Panc1 (cell line): ENCODE measurements around the gene DLGAP1.

ENCODE experiments used
- POLR2AphosphoS5 ChIP-seq: IDR thresholded peaks from 2 replicates; pipeline ENCODE4 v1.6.1; 2012; ENCODE audit warnings: mild to moderate bottlenecking, low read depth, low read length, moderate library complexity
- SIN3A ChIP-seq: IDR thresholded peaks from 2 replicates; pipeline ENCODE4 v1.6.1; 2012; ENCODE audit warnings: low read depth, mild to moderate bottlenecking, low read length, moderate library complexity, borderline replicate concordance; ENCODE audit not compliant: insufficient read depth
- TCF7L2 ChIP-seq: IDR thresholded peaks from 2 replicates; pipeline ENCODE4 v1.6.1; 2011; ENCODE audit warnings: mild to moderate bottlenecking, low read depth, low read length, inconsistent platforms
- TF ChIP-seq, protein P1 (sequence below): fragments of 450-650 bp; IDR thresholded peaks from 2 replicates; pipeline ENCODE4 v1.5.1; 2017; ENCODE audit warnings: mild to moderate bottlenecking
- TF ChIP-seq, protein P2 (sequence below), 2 experiments: IDR thresholded peaks; 2 replicates each; pipeline ENCODE4 v1.6.1; 2011 to 2012; ENCODE audit warnings: low read depth in 2 of 2, control low read depth in 1 of 2, low read length in 1 of 2, mild to moderate bottlenecking in 1 of 2, moderate library complexity in 1 of 2; ENCODE audit not compliant: insufficient read depth in 1 of 2

DNA sequence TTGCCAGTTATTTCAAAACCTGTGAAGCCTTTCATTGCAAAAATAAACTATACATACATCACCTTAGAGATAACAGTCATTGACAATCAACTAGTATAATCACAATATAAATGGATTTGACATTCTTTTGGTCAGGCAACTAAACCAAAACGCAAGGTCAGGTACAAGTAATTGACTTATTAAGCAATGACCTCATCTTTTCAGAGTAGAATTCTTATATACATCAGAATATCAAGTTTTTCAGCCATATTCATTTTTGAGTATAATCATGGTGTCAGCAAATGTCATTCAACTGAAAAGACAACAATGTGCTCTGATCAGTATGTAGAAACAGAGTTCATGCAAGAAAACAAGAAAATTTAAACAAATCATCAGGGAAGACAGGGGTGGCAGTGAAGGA is 796.6 kb downstream of the DLGAP1 start:
- TF ChIP-seq, protein P1, sequence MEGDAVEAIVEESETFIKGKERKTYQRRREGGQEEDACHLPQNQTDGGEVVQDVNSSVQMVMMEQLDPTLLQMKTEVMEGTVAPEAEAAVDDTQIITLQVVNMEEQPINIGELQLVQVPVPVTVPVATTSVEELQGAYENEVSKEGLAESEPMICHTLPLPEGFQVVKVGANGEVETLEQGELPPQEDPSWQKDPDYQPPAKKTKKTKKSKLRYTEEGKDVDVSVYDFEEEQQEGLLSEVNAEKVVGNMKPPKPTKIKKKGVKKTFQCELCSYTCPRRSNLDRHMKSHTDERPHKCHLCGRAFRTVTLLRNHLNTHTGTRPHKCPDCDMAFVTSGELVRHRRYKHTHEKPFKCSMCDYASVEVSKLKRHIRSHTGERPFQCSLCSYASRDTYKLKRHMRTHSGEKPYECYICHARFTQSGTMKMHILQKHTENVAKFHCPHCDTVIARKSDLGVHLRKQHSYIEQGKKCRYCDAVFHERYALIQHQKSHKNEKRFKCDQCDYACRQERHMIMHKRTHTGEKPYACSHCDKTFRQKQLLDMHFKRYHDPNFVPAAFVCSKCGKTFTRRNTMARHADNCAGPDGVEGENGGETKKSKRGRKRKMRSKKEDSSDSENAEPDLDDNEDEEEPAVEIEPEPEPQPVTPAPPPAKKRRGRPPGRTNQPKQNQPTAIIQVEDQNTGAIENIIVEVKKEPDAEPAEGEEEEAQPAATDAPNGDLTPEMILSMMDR: no peak
- TF ChIP-seq, protein P2, sequence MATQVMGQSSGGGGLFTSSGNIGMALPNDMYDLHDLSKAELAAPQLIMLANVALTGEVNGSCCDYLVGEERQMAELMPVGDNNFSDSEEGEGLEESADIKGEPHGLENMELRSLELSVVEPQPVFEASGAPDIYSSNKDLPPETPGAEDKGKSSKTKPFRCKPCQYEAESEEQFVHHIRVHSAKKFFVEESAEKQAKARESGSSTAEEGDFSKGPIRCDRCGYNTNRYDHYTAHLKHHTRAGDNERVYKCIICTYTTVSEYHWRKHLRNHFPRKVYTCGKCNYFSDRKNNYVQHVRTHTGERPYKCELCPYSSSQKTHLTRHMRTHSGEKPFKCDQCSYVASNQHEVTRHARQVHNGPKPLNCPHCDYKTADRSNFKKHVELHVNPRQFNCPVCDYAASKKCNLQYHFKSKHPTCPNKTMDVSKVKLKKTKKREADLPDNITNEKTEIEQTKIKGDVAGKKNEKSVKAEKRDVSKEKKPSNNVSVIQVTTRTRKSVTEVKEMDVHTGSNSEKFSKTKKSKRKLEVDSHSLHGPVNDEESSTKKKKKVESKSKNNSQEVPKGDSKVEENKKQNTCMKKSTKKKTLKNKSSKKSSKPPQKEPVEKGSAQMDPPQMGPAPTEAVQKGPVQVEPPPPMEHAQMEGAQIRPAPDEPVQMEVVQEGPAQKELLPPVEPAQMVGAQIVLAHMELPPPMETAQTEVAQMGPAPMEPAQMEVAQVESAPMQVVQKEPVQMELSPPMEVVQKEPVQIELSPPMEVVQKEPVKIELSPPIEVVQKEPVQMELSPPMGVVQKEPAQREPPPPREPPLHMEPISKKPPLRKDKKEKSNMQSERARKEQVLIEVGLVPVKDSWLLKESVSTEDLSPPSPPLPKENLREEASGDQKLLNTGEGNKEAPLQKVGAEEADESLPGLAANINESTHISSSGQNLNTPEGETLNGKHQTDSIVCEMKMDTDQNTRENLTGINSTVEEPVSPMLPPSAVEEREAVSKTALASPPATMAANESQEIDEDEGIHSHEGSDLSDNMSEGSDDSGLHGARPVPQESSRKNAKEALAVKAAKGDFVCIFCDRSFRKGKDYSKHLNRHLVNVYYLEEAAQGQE (IDR thresholded peaks at IDR 0.05; ENCODE audit: insufficient read depth in 1 of 2, low read depth in 2 of 2, low read length in 1 of 2): no peak
- no peak for TF ChIP-seq POLR2AphosphoS5
- TF ChIP-seq TCF7L2: no peak
- TF ChIP-seq SIN3A: no peak
